Nephron (organoid): Measurements from ENCODE around the gene IL22.

Experiments used
- H3K27ac Mint-ChIP-seq, 3 experiments: 2 replicates each; pipeline ENCODE4 v1.8.0; 2020; ENCODE audit warnings: mixed read lengths in 3 of 3, mild to moderate bottlenecking in 2 of 3, moderate library complexity in 1 of 3
- H3K27me3 Mint-ChIP-seq: 2 replicates; pipeline ENCODE4 v1.8.0; 2021; ENCODE audit warnings: low read depth, mild to moderate bottlenecking, moderate library complexity, mixed read lengths
- H3K36me3 Mint-ChIP-seq: 2 replicates; pipeline ENCODE4 v1.8.0; 2020; ENCODE audit warnings: low read depth, mixed read lengths
- H3K4me1 Mint-ChIP-seq: 2 replicates; pipeline ENCODE4 v1.8.0; 2020; ENCODE audit warnings: mixed read lengths
- H3K4me3 Mint-ChIP-seq, 3 experiments: 2 replicates each; pipeline ENCODE4 v1.8.0; 2020; ENCODE audit warnings: mild to moderate bottlenecking in 3 of 3, mixed read lengths in 3 of 3, moderate library complexity in 2 of 3
- H3K9me3 Mint-ChIP-seq: 2 replicates; pipeline ENCODE4 v1.8.0; 2020; ENCODE audit warnings: mixed read lengths
- CTCF ChIP-seq, 3 experiments: fragments of 200-600 bp; sonication (generic); IDR thresholded peaks; one replicate each; pipeline ENCODE4 v1.5.0; 2021; ENCODE audit warnings: antibody characterized with exemption in 3 of 3; ENCODE audit not compliant: unreplicated experiment in 3 of 3

The IL22 gene

DNA sequence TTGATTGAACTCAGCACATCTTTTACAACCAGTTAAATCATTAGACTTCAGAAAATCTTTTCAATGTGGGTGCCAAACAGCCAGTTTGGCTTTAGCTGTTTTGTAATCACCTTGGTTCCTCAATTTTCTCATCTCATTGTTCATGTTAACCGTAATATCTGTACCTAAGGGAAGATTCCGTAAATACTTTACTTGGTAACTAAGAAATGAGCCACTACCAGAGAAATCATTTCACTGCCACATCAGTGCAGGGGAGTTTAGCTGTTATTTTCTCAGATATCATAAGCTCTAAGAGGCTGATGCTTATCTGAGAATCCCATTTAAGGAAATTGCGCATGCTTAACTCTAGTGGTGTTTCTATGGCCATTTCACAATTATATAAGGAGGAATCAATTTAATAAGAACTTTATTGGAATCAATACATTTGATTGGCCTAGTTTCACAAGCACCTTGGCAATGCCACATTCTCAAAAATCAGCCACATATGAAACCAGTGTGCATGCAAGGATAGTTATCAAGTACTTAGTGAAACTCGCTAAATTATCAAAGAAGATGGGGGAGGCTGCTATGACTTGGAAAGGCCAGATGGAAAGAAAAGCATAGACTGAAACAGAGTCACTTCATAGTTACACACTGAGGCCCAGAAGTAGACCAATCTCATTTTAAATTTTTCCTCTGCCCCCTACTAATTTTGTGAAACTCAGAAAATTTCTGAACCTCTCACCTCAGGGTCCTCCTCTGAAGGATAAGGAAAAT, 28.1 kb upstream of the IL22 start:
- Mint-ChIP-seq H3K4me1 (peaks cover 33% of the 10 kb centered on the region), H3K27ac (peak overlapping the region; percentile 9 to 41 (median 22)), H3K27me3 (no peaks in the 10 kb centered on the region), H3K4me3 (no peak overlapping the region), H3K9me3 (no peaks in the 10 kb centered on the region), H3K36me3 (no peaks in the 10 kb centered on the region)
- no peak for TF ChIP-seq CTCF (IDR thresholded peaks at IDR 0.05; ENCODE audit: unreplicated experiment in 3 of 3)

DNA sequence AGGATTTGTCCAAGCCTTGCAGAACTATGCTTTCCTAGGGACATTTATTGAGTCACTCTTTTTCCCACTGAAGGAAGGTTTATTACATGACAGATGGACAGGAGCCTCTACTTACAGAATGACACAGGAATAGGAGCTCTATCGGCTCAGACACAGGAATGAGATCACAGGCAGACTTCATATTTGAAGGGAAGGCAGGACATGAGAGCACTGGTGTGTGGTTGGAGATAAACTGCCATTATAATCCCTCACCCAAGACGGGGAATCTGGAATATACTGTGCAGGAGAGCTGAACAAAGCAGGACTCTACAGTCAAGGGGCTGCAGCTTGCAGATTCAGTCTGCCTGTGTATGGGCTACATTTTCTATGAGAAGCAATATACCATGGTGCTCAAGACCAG, 26.8 kb upstream of the IL22 start:
- Mint-ChIP-seq H3K9me3 (no peaks in the 10 kb centered on the region), H3K4me1 (peaks cover 29% of the 10 kb centered on the region), H3K27me3 (no peaks in the 10 kb centered on the region), H3K36me3 (no peaks in the 10 kb centered on the region), H3K27ac (peak overlapping the region in 1 of 3 experiments; percentile 3), H3K4me3 (no peak overlapping the region)
- TF ChIP-seq CTCF (IDR thresholded peaks at IDR 0.05; ENCODE audit: unreplicated experiment in 3 of 3): no peak

GRCh38 chr12:68279227-68280054, 26.0 kb upstream of the IL22 start:
- no peak overlapping the region for H3K4me3 Mint-ChIP-seq
- H3K4me1 Mint-ChIP-seq: peaks cover 29% of the 10 kb centered on the region
- no peaks in the 10 kb centered on the region for H3K27me3 Mint-ChIP-seq
- peak overlapping the region; percentile 71 to 89 (median 83) for H3K27ac Mint-ChIP-seq
- no peaks in the 10 kb centered on the region for H3K36me3 Mint-ChIP-seq
- no peaks in the 10 kb centered on the region for H3K9me3 Mint-ChIP-seq
- no peak for TF ChIP-seq CTCF (IDR thresholded peaks at IDR 0.05; ENCODE audit: unreplicated experiment in 3 of 3)

GRCh38 chr12:68276402-68276930, 23.1 kb upstream of the IL22 start:
- no peaks in the 10 kb centered on the region for H3K36me3 Mint-ChIP-seq
- no peak for TF ChIP-seq CTCF (IDR thresholded peaks at IDR 0.05; ENCODE audit: unreplicated experiment in 3 of 3)
- no peaks in the 10 kb centered on the region for H3K27me3 Mint-ChIP-seq
- no peaks in the 10 kb centered on the region for H3K9me3 Mint-ChIP-seq
- peaks cover 24% of the 10 kb centered on the region for H3K4me1 Mint-ChIP-seq
- H3K27ac Mint-ChIP-seq: peak overlapping the region in 1 of 3 experiments; percentile 5
- no peak overlapping the region for H3K4me3 Mint-ChIP-seq

GRCh38 chr12:68272732-68273131, 19.3 kb upstream of the IL22 start:
- Mint-ChIP-seq H3K36me3 (no peaks in the 10 kb centered on the region), H3K9me3 (no peaks in the 10 kb centered on the region), H3K27me3 (no peaks in the 10 kb centered on the region), H3K4me3 (no peak overlapping the region), H3K27ac (no peak overlapping the region), H3K4me1 (peaks cover 32% of the 10 kb centered on the region)
- TF ChIP-seq CTCF (IDR thresholded peaks at IDR 0.05; ENCODE audit: unreplicated experiment in 3 of 3): no peak
